Measurements from ENCODE around the gene ILRUN. TPM values are rescaled to one million over a fixed set of nuclear protein-coding genes. Genes with fewer than 3 reads are reported as not detected.
"Not testable (repeated sequence)": the region's sequence is repeated elsewhere in the genome, so short reads cannot be mapped to it uniquely, and the experiment has no call there.

ILRUN gene
- polyA plus RNA-seq (2013, experiment 1 of 2; ENCODE audit: insufficient read length) = 43.9 TPM
- polyA plus RNA-seq (2013, experiment 2 of 2; ENCODE audit: insufficient read length) = 42.2 TPM

DNA sequence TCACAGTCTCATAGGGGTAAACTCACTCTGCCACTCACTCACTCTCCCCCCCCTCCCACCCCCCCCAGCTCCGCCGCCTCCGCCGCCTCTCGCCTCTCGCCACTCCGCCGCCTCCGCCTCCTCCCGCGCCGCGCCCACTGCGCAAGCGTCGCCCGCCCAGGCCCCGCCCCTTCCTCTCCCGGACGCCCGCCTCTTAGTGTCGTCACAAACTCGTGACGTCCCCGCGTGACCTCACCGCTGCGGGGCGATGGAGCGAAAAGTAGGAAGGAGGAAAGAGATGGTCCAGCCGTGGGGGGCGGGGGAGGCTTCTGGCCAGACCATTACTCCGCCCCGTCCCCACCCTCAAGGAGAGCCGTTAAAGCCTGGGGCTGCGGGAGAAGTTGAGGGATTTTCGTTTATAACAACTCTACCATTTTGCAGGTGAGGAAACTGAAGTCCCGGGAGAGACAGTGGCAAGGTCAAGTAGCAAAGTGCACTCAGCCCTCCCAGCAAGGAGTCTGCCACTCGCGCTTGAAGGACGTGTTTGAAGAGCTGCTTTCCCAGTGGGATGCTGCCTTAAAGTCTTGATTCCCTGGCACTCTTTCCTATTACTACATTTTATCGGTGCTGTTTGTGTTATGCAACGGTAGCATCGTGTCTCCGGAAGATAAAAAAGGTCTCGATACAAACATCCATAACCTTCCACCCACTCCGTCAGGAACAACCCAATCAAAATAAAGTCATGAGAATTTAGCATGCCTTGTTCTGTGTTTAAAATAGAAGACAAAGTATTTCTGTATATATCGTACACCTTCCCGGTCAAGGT is at the start of gene ILRUN:
Gene ILRUN, minus strand, starts transcription at position 29 of the 805 bp plus-strand sequence. CDS start 164 bp downstream, outside the sequence.
- DNase-seq = peak; percentile 96

GRCh38 chr6:34745277-34746103 is 48.9 kb upstream of the ILRUN start:
- no peak for DNase-seq

- not testable (repeated sequence) for DNase-seq
Measured at GRCh38 chr6:34744294-34744647, 47.7 kb upstream of the ILRUN start.

- no peak for DNase-seq
Measured at GRCh38 chr6:34743625-34744293, 47.2 kb upstream of the ILRUN start.

GRCh38 chr6:34742094-34742493 is 45.5 kb upstream of the ILRUN start:
- DNase-seq = no peak

GRCh38 chr6:34736823-34737222 is 40.3 kb upstream of the ILRUN start:
- DNase-seq = no peak

DNA sequence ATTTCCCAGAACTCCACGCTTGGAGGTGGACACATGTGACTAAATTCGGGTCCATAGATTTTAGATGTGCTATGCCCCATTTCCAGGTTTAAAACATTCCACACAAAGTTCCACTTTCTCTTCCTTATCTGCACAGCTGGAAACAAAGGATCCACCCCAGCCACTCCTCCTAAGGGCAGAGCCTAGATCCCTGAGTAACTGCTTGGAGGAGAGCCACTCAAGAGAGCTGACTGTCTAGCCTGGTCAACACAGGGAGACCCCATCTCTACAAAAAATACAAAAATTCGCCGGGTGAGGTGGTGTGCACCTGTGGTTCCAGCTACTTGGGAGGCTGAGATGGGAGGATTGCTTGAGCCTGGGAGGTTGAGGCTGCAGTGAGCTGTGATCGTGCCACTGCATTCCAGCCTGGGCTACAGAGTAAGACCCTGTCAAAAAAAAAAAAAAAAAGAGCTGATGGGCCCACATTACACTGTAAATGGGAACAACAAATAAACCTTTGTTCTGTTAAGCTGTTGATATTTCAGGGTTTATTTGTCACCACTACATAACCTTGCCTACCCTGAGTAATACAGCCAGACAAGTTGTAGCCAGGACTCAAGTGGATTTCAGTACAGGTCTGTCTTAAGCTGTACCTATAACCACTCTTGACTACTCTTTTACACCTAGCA is 35.0 kb upstream of the ILRUN start:
- no peak for DNase-seq

- no peak for DNase-seq
Measured at GRCh38 chr6:34729631-34730470, 33.3 kb upstream of the ILRUN start.

- no peak for DNase-seq
Measured at GRCh38 chr6:34726055-34726454, 29.5 kb upstream of the ILRUN start.

DNA sequence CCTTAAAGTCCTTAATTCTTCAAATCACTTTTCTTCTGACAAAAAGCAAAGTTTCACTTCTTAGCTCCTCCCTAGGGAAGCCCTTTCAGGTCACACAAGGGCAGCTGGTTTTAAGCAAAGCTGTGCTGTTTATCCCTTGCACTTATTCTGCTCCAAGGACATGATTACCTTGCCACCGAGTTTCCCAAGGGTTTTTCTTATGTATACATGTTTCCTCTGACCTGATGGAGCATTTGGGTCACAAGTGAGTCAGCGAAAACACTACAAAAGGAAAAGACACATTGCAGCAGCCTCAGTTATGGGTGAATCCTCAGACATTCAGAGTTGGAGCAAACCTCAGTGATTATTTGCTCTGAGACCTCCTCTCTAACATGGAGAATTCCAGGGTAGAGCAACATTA is 26.6 kb upstream of the ILRUN start:
- DNase-seq = peak; percentile 5

DNA sequence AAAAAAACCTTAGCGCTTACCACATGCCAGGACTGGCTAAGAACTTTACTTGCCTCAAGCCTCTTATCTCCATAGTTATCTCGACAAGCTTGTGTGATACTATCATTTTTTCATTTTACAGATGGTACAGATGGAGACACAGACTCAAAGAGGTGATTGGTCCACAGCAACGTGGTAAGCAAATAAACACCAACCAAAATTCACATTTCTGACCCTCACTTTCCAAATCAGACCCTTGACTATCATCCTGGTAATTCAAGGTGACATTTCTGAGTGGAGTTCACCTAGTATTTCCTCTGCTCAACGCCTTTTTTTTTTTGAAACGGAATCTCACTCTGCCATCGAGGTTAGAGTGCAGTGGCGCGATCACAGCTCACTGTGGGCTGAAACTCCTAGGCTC is 25.9 kb upstream of the ILRUN start:
- DNase-seq = no peak

DNA sequence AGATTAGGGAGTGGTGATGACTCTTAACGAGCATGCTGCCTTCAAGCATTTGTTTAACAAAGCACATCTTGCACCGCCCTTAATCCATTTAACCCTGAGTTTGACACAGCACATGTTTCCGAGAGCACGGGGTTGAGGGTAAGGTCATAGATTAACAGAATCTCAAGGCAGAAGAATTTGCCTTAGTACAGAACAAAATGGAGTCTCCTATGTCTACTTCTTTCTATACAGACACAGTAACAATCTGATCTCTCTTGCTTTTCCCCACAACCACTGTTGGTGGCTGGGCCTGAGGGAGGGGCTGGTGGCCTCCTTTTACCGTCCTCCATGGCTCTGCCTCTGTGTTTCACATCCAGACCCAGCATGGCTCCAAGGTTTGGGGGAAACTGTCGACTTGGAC is 23.6 kb upstream of the ILRUN start:
- not testable (repeated sequence) for DNase-seq

- DNase-seq = not testable (repeated sequence)
Measured at GRCh38 chr6:34719646-34720045, 23.1 kb upstream of the ILRUN start.

GRCh38 chr6:34718976-34719375 is 22.4 kb upstream of the ILRUN start:
- no peak for DNase-seq

- no peak for DNase-seq
Measured at GRCh38 chr6:34717466-34717865, 20.9 kb upstream of the ILRUN start.

DNA sequence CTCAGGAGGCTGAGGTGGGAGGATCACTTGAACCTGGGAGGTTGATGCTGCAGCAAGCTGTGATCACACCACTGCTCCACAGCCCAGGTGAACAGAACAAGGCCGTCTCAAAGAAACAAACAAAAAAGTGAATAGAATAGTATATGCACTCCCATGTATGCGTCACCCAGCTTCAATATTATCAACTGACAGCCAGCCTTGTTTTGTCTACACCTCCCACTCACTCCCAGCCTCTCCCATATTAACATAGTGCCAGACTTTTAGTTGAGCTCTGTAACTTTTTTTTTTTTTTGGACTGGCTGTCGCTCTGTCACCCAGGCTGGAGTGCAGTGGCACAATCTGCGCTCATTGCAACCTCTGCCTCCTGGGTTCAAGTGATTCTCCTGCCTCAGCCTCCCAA is 18.1 kb upstream of the ILRUN start:
- DNase-seq = no peak

DNA sequence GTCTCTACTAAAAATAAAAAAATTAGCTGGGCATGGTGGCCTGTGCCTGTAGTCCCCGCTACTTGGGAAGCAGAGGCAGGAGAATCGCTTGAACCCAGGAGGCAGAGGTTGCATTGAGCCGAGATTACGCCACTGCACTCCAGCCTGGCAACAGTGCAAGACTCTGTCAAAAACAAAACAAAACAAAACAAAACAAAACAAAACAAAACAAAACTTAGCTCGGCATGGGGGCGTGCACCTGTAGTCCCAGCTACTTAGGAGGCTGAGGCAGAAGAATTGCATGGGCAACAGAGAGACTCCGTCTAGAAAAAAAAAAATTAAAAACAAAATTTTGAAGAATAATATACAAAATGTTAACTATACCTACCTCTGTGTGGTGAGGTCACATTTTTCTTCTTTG is 16.3 kb upstream of the ILRUN start:
- not testable (repeated sequence) for DNase-seq

DNA sequence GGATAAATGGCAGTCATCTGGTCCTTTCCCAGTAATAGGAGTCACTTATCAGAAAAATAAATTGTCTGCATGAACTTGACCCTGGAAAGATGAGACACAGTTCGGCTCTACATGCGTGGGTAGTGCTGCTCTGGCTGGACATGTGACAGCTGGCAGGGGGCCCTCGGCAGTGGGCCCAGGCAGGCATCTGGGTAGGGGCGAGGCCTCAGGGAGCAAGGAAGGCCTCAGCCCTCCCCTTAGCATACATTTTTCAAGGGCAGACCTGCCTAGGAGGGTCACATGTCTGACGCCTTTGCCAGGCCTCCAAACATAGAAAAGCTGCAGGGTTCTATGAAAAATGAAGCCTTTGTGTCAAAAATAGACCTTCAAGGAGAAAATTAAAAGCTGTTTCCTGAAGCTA is 12.8 kb upstream of the ILRUN start:
- DNase-seq = peak; percentile 9

- DNase-seq = no peak
Measured at GRCh38 chr6:34705241-34705640, 8.7 kb upstream of the ILRUN start.

DNA sequence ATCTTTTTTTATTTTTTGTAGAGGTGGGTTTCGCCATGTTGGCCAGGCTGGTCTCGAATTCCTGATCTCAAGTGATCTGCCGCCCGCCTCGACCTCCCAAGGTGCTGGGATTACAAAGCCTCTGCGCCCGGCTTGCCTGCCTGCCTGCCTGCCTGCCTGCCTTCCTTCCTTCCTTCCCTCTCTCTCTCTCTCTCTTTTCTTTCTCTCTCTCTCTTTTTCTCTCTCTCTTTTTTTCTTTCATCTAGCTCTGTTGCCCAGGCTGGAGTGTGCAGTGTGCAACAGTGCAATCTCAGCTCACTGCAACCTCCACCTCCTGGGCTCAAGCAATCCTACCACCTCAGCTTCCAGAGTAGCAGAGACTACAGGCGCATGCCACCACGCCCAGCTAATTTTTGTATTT is 4.6 kb upstream of the ILRUN start:
- no peak for DNase-seq

GRCh38 chr6:34697904-34698559 is 1.5 kb upstream of the ILRUN start:
- DNase-seq = no peak
